Neural cell (in vitro differentiated cells): ENCODE results near the gene DCUN1D2. TPM values are rescaled to one million over a fixed set of nuclear protein-coding genes. Genes with fewer than 3 reads are reported as not detected.

Source experiments
- H2AFZ ChIP-seq: fragments of 200-600, 300-800 bp; sonication (generic), shearing (Covaris generic); 2 replicates; pipeline ENCODE4 v1.6.0; 2014; ENCODE audit warnings: low read depth, mild to moderate bottlenecking, antibody characterized with exemption, low read length, moderate library complexity
- H3F3A ChIP-seq: fragments of 200-600 bp; shearing (Covaris generic); 2 replicates; pipeline ENCODE4 v1.6.1; 2016; ENCODE audit warnings: mild to moderate bottlenecking, moderate library complexity, mixed read lengths, antibody characterized with exemption, low read length; ENCODE audit not compliant: insufficient read depth, poor library complexity, severe bottlenecking
- H3K27ac ChIP-seq: fragments of 200-600, 300-800 bp; sonication (generic), shearing (Covaris generic); 2 replicates; pipeline ENCODE4 v1.5.1; 2014; ENCODE audit warnings: mild to moderate bottlenecking, low read length, moderate library complexity
- H3K27me3 ChIP-seq: fragments of 300-800, 200-600 bp; sonication (generic), shearing (Covaris generic); 2 replicates; pipeline ENCODE4 v1.6.0; 2014; ENCODE audit warnings: mild to moderate bottlenecking, low read depth, low read length, moderate library complexity; ENCODE audit not compliant: insufficient read depth
- H3K36me3 ChIP-seq: fragments of 300-800, 200-600 bp; sonication (generic), shearing (Covaris generic); 2 replicates; pipeline ENCODE4 v1.5.1; 2014; ENCODE audit warnings: mild to moderate bottlenecking, antibody characterized with exemption, low read length, moderate library complexity; ENCODE audit not compliant: insufficient read depth
- H3K4me2 ChIP-seq: fragments of 300-800, 200-600 bp; sonication (generic), shearing (Covaris generic); 2 replicates; pipeline ENCODE4 v1.6.0; 2014; ENCODE audit warnings: mild to moderate bottlenecking, low read length
- H3K4me3 ChIP-seq: fragments of 300-800, 200-600 bp; sonication (generic), shearing (Covaris generic); 2 replicates; pipeline ENCODE4 v1.5.1; 2014; ENCODE audit warnings: mild to moderate bottlenecking, low read length, moderate library complexity
- H3K79me2 ChIP-seq: fragments of 200-600 bp; shearing (Covaris generic); replicated peaks from 2 replicates; pipeline ENCODE4 v1.6.0; 2014; ENCODE audit warnings: mild to moderate bottlenecking, low read length, moderate library complexity; ENCODE audit not compliant: insufficient read depth
- H3K9ac ChIP-seq: fragments of 300-800, 200-600 bp; sonication (generic), shearing (Covaris generic); 2 replicates; pipeline ENCODE4 v1.6.1; 2016; ENCODE audit warnings: mild to moderate bottlenecking, low read length, mixed read lengths
- H3K9me2 ChIP-seq: fragments of 200-600 bp; shearing (Covaris generic); 2 replicates; pipeline ENCODE4 v1.6.1; 2016; ENCODE audit warnings: mild to moderate bottlenecking, low read length, mixed read lengths; ENCODE audit not compliant: insufficient read depth
- H3K9me3 ChIP-seq: fragments of 200-600, 300-800 bp; sonication (generic), shearing (Covaris generic); 2 replicates; pipeline ENCODE4 v1.6.1; 2016; ENCODE audit warnings: mild to moderate bottlenecking, mixed run types, low read length, moderate library complexity, mixed read lengths
- H4K20me1 ChIP-seq: fragments of 200-600 bp; shearing (Covaris generic); 2 replicates; pipeline ENCODE4 v1.6.1; 2016; ENCODE audit warnings: mild to moderate bottlenecking, mixed run types; ENCODE audit not compliant: insufficient read depth
- EP300 ChIP-seq: fragments of 450-650 bp; conservative IDR thresholded peaks from 2 replicates; pipeline ENCODE4 v1.6.1; 2014; ENCODE audit warnings: antibody characterized with exemption, mild to moderate bottlenecking, moderate library complexity; ENCODE audit not compliant: poor library complexity, severe bottlenecking
- EZH2 ChIP-seq: fragments of 200-600, 300-800 bp; shearing (Covaris generic), sonication (generic); IDR thresholded peaks from 2 replicates; pipeline ENCODE4 v1.6.1; 2014; ENCODE audit warnings: antibody characterized with exemption, low read length, borderline replicate concordance, mild to moderate bottlenecking; ENCODE audit not compliant: insufficient read depth, poor library complexity, severe bottlenecking
- MXI1 ChIP-seq: fragments of 450-650 bp; conservative IDR thresholded peaks from 2 replicates; pipeline ENCODE4 v1.6.1; 2014; ENCODE audit warnings: antibody characterized with exemption, mild to moderate bottlenecking; ENCODE audit not compliant: poor library complexity, severe bottlenecking
- POLR2AphosphoS5 ChIP-seq: IDR thresholded peaks from 2 replicates; pipeline ENCODE4 v1.6.1; 2012
- RAD21 ChIP-seq: fragments of 450-650 bp; conservative IDR thresholded peaks from 2 replicates; pipeline ENCODE4 v1.6.1; 2014; ENCODE audit warnings: antibody characterized with exemption, mild to moderate bottlenecking, moderate library complexity
- REST ChIP-seq: IDR thresholded peaks from 2 replicates; pipeline ENCODE4 v1.6.1; 2012; ENCODE audit warnings: borderline replicate concordance
- SMC3 ChIP-seq: fragments of 450-650 bp; conservative IDR thresholded peaks from 2 replicates; pipeline ENCODE4 v1.6.1; 2014; ENCODE audit warnings: antibody characterized with exemption, mild to moderate bottlenecking, moderate library complexity; ENCODE audit not compliant: poor library complexity
- TAF1 ChIP-seq: IDR thresholded peaks from 2 replicates; pipeline ENCODE4 v1.6.1; 2012; ENCODE audit warnings: low read depth
- polyA plus RNA-seq: library from polyadenylated mRNA; depleted of rRNA; stranded (reverse); fragments of >200 nt; gene quantifications from 2 replicates; pipeline ENCODE4 v1.2.3, GENCODE V29; 2014
- TF ChIP-seq, protein P1 (sequence below): fragments of 450-650 bp; IDR thresholded peaks from 2 replicates; pipeline ENCODE4 v1.5.1; 2014; ENCODE audit warnings: antibody characterized with exemption, mild to moderate bottlenecking, moderate library complexity; ENCODE audit not compliant: poor library complexity, severe bottlenecking

The DCUN1D2 gene
- polyA plus RNA-seq, 1 donor from 2014 or later: 55.9 TPM

GRCh38 chr13:113465300-113465699 lies 25.2 kb downstream of the DCUN1D2 start:
- peaks cover 9% of the 10 kb centered on the region for H3K36me3 ChIP-seq
- H3K4me3 ChIP-seq: no peak overlapping the region
- no peaks in the 10 kb centered on the region for H4K20me1 ChIP-seq
- no peaks in the 10 kb centered on the region for H3K27me3 ChIP-seq
- H3K9me2 ChIP-seq: no peaks in the 10 kb centered on the region
- H3K79me2 ChIP-seq: no peaks in the 10 kb centered on the region
- no peak overlapping the region for H3K9ac ChIP-seq
- H3K4me2 ChIP-seq: no peak overlapping the region
- H3K9me3 ChIP-seq: no peaks in the 10 kb centered on the region
- no peaks in the 10 kb centered on the region for H3F3A ChIP-seq
- no peak overlapping the region for H2AFZ ChIP-seq
- no peak overlapping the region for H3K27ac ChIP-seq
- TF ChIP-seq TAF1: no peak
- TF ChIP-seq EP300: no peak
- TF ChIP-seq POLR2AphosphoS5: no peak
- TF ChIP-seq, protein P1, sequence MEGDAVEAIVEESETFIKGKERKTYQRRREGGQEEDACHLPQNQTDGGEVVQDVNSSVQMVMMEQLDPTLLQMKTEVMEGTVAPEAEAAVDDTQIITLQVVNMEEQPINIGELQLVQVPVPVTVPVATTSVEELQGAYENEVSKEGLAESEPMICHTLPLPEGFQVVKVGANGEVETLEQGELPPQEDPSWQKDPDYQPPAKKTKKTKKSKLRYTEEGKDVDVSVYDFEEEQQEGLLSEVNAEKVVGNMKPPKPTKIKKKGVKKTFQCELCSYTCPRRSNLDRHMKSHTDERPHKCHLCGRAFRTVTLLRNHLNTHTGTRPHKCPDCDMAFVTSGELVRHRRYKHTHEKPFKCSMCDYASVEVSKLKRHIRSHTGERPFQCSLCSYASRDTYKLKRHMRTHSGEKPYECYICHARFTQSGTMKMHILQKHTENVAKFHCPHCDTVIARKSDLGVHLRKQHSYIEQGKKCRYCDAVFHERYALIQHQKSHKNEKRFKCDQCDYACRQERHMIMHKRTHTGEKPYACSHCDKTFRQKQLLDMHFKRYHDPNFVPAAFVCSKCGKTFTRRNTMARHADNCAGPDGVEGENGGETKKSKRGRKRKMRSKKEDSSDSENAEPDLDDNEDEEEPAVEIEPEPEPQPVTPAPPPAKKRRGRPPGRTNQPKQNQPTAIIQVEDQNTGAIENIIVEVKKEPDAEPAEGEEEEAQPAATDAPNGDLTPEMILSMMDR: no peak
- TF ChIP-seq RAD21: no peak
- TF ChIP-seq SMC3: no peak

- Histone ChIP-seq H4K20me1 (no peaks in the 10 kb centered on the region), H3K27me3 (no peaks in the 10 kb centered on the region), H3F3A (no peaks in the 10 kb centered on the region), H2AFZ (no peak overlapping the region), H3K79me2 (no peaks in the 10 kb centered on the region), H3K4me3 (no peak overlapping the region), H3K4me2 (no peak overlapping the region), H3K9me3 (no peaks in the 10 kb centered on the region), H3K27ac (no peak overlapping the region), H3K36me3 (peaks cover 9% of the 10 kb centered on the region), H3K9ac (no peak overlapping the region), H3K9me2 (no peaks in the 10 kb centered on the region)
- TF ChIP-seq EP300: no peak
These were observed 26.0 kb downstream of the DCUN1D2 start for GRCh38 chr13:113464476-113464875.

DNA sequence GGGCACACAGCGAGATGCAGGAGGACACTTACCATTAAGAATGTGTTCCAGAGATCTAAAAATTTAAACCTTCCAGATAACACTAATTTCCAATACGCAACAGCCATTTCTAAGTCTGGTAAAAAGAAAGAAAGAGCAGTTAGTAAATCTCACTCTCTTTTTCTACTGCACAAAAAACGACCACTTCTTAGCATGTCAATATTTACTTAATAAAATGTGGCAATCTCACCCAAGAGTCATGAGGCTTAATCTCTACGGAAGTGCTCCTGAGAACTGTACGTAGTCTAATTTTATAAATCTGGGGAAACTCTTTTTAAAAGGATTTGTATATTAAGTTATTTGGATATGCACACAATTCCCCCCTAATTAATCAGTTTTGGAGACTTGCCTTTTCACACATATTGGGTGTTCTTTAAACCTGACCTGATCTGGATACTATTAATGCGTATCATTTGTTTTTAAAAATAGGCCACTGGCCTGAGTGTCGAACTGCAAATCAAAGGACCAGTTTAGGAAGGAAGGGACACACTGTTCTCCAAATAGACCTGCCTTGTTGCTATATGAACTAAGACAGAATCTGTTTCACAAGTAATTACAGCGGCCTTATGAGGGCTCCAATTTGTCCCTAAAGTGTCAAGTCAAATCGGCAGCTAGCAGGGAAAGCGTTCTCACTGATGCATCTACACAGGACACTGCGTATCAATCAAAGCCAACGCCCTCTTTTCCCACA lies 29.3 kb downstream of the DCUN1D2 start:
- H3K36me3 ChIP-seq: peaks cover 19% of the 10 kb centered on the region

More for the DNA sequence above, 29.3 kb downstream of the DCUN1D2 start:
- Histone ChIP-seq H3K9me2 (no peaks in the 10 kb centered on the region), H2AFZ (no peak overlapping the region), H3K27me3 (no peaks in the 10 kb centered on the region), H3K9ac (no peak overlapping the region), H4K20me1 (no peaks in the 10 kb centered on the region), H3K4me2 (no peak overlapping the region), H3K4me3 (no peak overlapping the region), H3K9me3 (no peaks in the 10 kb centered on the region), H3K79me2 (no peaks in the 10 kb centered on the region), H3F3A (no peaks in the 10 kb centered on the region), H3K27ac (no peak overlapping the region)
- TF ChIP-seq MXI1 (no peak), TAF1 (no peak), EP300 (no peak), SMC3 (no peak), EZH2 (no peak), RAD21 (no peak), REST (no peak), POLR2AphosphoS5 (no peak)
- TF ChIP-seq, protein P1: no peak
